HepG2 (cell line): Measurements from ENCODE around the gene ZFP1. TPM values are rescaled to one million over a fixed set of nuclear protein-coding genes. Genes with fewer than 3 reads are reported as not detected.

Source experiments
- ASH2L ChIP-seq: fragments of 300-600, 200-600 bp; sonication (generic); IDR thresholded peaks from 2 replicates; pipeline ENCODE4 v1.7.0; 2017; ENCODE audit warnings: low read depth, mild to moderate bottlenecking, moderate library complexity, mixed read lengths, low read length; ENCODE audit not compliant: insufficient read length
- CCDC6 ChIP-seq: sonication (generic); formaldehyde crosslinking; IDR thresholded peaks from 2 replicates; pipeline ENCODE4 v1.8.1; 2022; ENCODE audit warnings: mild to moderate bottlenecking, missing genetic modification reagents, moderate library complexity
- CHD4 ChIP-seq: fragments of 200-600 bp; sonication (generic); IDR thresholded peaks from 2 replicates; pipeline ENCODE4 v1.7.0; 2017; ENCODE audit warnings: mild to moderate bottlenecking, low read length, borderline replicate concordance
- FOXJ3 ChIP-seq: sonication (generic); formaldehyde crosslinking; IDR thresholded peaks from 2 replicates; pipeline ENCODE4 v1.4.0; 2020; ENCODE audit warnings: missing genetic modification reagents, mild to moderate bottlenecking, borderline replicate concordance
- HNF4A ChIP-seq: sonication (generic); formaldehyde crosslinking; IDR thresholded peaks from 2 replicates; pipeline ENCODE4 v1.4.0; 2020; ENCODE audit warnings: missing genetic modification reagents
- LCORL ChIP-seq, 2 experiments: fragments of 450-650 bp in 1 of 2; sonication (generic) in 1 of 2; formaldehyde crosslinking in 1 of 2; IDR thresholded peaks; 2 replicates each; pipeline versions ENCODE4 v1.5.0 to v1.6.1; 2017 to 2020; ENCODE audit warnings: antibody characterized with exemption in 1 of 2, missing genetic modification reagents in 1 of 2
- NCOA2 ChIP-seq: sonication (generic); formaldehyde crosslinking; IDR thresholded peaks from 2 replicates; pipeline ENCODE4 v1.8.0; 2022; ENCODE audit warnings: inconsistent platforms
- PHF21A ChIP-seq: sonication (generic); formaldehyde crosslinking; IDR thresholded peaks from 2 replicates; pipeline ENCODE4 v1.5.0; 2020; ENCODE audit warnings: mild to moderate bottlenecking, missing genetic modification reagents
- POGZ ChIP-seq: sonication (generic); formaldehyde crosslinking; IDR thresholded peaks from 2 replicates; pipeline ENCODE4 v1.4.0; 2020; ENCODE audit warnings: mild to moderate bottlenecking, missing genetic modification reagents
- RARA ChIP-seq: IDR thresholded peaks from 2 replicates; pipeline ENCODE4 v1.6.1; 2016; ENCODE audit warnings: missing genetic modification reagents, missing compliant biosample characterization
- SAP130 ChIP-seq: IDR thresholded peaks from 2 replicates; pipeline ENCODE4 v1.6.1; 2016; ENCODE audit warnings: low read depth
- SP140L ChIP-seq: sonication (generic); formaldehyde crosslinking; IDR thresholded peaks from 2 replicates; pipeline ENCODE4 v1.4.0; 2020; ENCODE audit warnings: missing genetic modification reagents, borderline replicate concordance
- SP5 ChIP-seq: IDR thresholded peaks from 2 replicates; pipeline ENCODE4 v1.6.1; 2016; ENCODE audit warnings: low read depth, borderline replicate concordance
- TBX2 ChIP-seq: sonication (generic); formaldehyde crosslinking; IDR thresholded peaks from 2 replicates; pipeline ENCODE4 v1.5.0; 2020; ENCODE audit warnings: missing genetic modification reagents, mild to moderate bottlenecking, borderline replicate concordance
- ZBTB34 ChIP-seq: sonication (generic); formaldehyde crosslinking; IDR thresholded peaks from 2 replicates; pipeline ENCODE4 v1.8.0; 2022; ENCODE audit warnings: mild to moderate bottlenecking, missing genetic modification reagents
- ZMYM4 ChIP-seq: sonication (generic); formaldehyde crosslinking; IDR thresholded peaks from 2 replicates; pipeline ENCODE4 v1.8.1; 2023; ENCODE audit warnings: mild to moderate bottlenecking, missing genetic modification reagents
- ZNF331 ChIP-seq: sonication (generic); formaldehyde crosslinking; IDR thresholded peaks from 2 replicates; pipeline ENCODE4 v1.4.0; 2020; ENCODE audit warnings: missing genetic modification reagents
- ZNF770 ChIP-seq: sonication (generic); formaldehyde crosslinking; IDR thresholded peaks from 2 replicates; pipeline ENCODE4 v1.5.0; 2020; ENCODE audit warnings: mild to moderate bottlenecking, missing genetic modification reagents
- ZNF878 ChIP-seq: sonication (generic); formaldehyde crosslinking; IDR thresholded peaks from 2 replicates; pipeline ENCODE4 v1.8.1; 2023; ENCODE audit warnings: mild to moderate bottlenecking, missing genetic modification reagents, moderate library complexity
- polyA plus RNA-seq, 8 experiments: library from polyadenylated mRNA; depleted of rRNA in 3 of 8; stranded (reverse) in 7 of 8; unstranded in 1 of 8; fragments of >200 nt; fragmentation: Illumina TruSeq in 4 of 8; extraction: Trizol in 4 of 8; gene quantifications; 2 replicates each; pipeline versions ENCODE4 v1.2.1 to v1.2.3, GENCODE V29; 2011 to 2016; ENCODE audit warnings: low read depth in 4 of 8, missing spikeins in 1 of 8, mixed read lengths in 1 of 8; ENCODE audit not compliant: insufficient read depth in 1 of 8
- total RNA-seq, 5 experiments: library from RNA; depleted of rRNA; stranded (reverse); fragments of >200 nt; fragmentation: Illumina TruSeq; extraction: Trizol; gene quantifications; 2 replicates each; pipeline ENCODE4 v1.2.3, GENCODE V29; 2016; ENCODE audit warnings: low read depth in 1 of 5
- TF ChIP-seq, protein P1 (sequence below): IDR thresholded peaks from 2 replicates; pipeline ENCODE4 v1.6.1; 2016; ENCODE audit warnings: low read depth, missing genetic modification reagents, missing compliant biosample characterization

Gene ZFP1
- total and polyA plus RNA-seq, 2 of the 13 experiments (the other 11 are each of a cell fraction or from before 2014, with no cell fraction given) = 8.3 to 14.0 TPM

GRCh38 chr16:75129421-75130149, 18.7 kb upstream of the ZFP1 start (continued):
- TF ChIP-seq CHD4 (peak; percentile 89; the same call in 1 of the 2 replicates), ZNF878 (CRISPR knock-in tag) (peak; percentile 80; the same call in 1 of the 2 replicates), FOXJ3 (CRISPR knock-in tag) (peak; percentile 52; the same call in 1 of the 2 replicates), CCDC6 (CRISPR knock-in tag) (0 out of 2 replicates have a peak, but pooled peaks have one; percentile 35), SP140L (CRISPR knock-in tag) (peak; percentile 41; the same call in 1 of the 2 replicates), LCORL (IDR thresholded peaks at IDR 0.05) (peak; percentile 54), LCORL (CRISPR knock-in tag; IDR thresholded peaks at IDR 0.05) (peak; percentile 47; the same call in 1 of the 2 replicates), RARA (CRISPR knock-in tag) (peak; percentile 85), ASH2L (peak; percentile 68), POGZ (CRISPR knock-in tag) (peak; percentile 19; the same call in 1 of the 2 replicates), PHF21A (peak; percentile 49; the same call in 1 of the 2 replicates), SP5 (CRISPR knock-in tag) (peak; percentile 30; the same call in 1 of the 2 replicates), ZBTB34 (CRISPR knock-in tag) (peak; percentile 34; the same call in 1 of the 2 replicates), NCOA2 (CRISPR knock-in tag) (peak; percentile 69; the same call in 1 of the 2 replicates), ZMYM4 (peak; percentile 19; the same call in 1 of the 2 replicates), SAP130 (peak; percentile 26; the same call in 1 of the 2 replicates), ZNF770 (peak; percentile 98), ZNF331 (CRISPR knock-in tag) (0 out of 2 replicates have a peak, but pooled peaks have one; percentile 32), TBX2 (CRISPR knock-in tag) (peak; percentile 55; the same call in 1 of the 2 replicates), HNF4A (CRISPR knock-in tag) (peak; percentile 74)
- TF ChIP-seq, protein P1, sequence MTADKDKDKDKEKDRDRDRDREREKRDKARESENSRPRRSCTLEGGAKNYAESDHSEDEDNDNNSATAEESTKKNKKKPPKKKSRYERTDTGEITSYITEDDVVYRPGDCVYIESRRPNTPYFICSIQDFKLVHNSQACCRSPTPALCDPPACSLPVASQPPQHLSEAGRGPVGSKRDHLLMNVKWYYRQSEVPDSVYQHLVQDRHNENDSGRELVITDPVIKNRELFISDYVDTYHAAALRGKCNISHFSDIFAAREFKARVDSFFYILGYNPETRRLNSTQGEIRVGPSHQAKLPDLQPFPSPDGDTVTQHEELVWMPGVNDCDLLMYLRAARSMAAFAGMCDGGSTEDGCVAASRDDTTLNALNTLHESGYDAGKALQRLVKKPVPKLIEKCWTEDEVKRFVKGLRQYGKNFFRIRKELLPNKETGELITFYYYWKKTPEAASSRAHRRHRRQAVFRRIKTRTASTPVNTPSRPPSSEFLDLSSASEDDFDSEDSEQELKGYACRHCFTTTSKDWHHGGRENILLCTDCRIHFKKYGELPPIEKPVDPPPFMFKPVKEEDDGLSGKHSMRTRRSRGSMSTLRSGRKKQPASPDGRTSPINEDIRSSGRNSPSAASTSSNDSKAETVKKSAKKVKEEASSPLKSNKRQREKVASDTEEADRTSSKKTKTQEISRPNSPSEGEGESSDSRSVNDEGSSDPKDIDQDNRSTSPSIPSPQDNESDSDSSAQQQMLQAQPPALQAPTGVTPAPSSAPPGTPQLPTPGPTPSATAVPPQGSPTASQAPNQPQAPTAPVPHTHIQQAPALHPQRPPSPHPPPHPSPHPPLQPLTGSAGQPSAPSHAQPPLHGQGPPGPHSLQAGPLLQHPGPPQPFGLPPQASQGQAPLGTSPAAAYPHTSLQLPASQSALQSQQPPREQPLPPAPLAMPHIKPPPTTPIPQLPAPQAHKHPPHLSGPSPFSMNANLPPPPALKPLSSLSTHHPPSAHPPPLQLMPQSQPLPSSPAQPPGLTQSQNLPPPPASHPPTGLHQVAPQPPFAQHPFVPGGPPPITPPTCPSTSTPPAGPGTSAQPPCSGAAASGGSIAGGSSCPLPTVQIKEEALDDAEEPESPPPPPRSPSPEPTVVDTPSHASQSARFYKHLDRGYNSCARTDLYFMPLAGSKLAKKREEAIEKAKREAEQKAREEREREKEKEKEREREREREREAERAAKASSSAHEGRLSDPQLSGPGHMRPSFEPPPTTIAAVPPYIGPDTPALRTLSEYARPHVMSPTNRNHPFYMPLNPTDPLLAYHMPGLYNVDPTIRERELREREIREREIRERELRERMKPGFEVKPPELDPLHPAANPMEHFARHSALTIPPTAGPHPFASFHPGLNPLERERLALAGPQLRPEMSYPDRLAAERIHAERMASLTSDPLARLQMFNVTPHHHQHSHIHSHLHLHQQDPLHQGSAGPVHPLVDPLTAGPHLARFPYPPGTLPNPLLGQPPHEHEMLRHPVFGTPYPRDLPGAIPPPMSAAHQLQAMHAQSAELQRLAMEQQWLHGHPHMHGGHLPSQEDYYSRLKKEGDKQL = peak; percentile 20; the same call in 1 of the 2 replicates
